ENCODE results near the gene IGF1R.
"Not testable (repeated sequence)": the region's sequence is repeated elsewhere in the genome, so short reads cannot be mapped to it uniquely, and the experiment has no call there.

IGF1R gene

GRCh38 chr15:98978153-98978552 lies 329.8 kb downstream of the IGF1R start:
- DNase-seq (ENCODE audit: low read depth in 3 of 3, low spot score in 1 of 3), result no peak

DNA sequence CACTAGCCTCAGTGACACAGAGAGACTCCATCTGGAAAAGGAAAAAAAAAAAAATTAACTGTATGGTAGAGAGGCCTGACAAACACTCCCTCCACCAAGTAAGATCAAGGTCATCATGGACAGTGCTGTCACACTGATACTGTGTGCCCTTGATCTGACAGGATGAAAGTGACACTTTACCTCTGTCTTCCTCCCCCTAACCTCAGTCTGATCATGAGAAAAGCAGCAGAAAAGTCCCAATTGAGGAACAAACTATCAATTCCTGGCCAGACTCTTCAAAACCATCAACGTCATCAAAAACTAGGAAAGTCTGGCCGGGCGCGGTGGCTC lies 332.5 kb downstream of the IGF1R start:
- DNase-seq (ENCODE audit: low read depth in 3 of 3, low spot score in 1 of 3), result no peak

- DNase-seq (ENCODE audit: low read depth in 3 of 3, low spot score in 1 of 3), result no peak
These were observed 333.7 kb downstream of the IGF1R start for GRCh38 chr15:98981851-98982722.

DNA sequence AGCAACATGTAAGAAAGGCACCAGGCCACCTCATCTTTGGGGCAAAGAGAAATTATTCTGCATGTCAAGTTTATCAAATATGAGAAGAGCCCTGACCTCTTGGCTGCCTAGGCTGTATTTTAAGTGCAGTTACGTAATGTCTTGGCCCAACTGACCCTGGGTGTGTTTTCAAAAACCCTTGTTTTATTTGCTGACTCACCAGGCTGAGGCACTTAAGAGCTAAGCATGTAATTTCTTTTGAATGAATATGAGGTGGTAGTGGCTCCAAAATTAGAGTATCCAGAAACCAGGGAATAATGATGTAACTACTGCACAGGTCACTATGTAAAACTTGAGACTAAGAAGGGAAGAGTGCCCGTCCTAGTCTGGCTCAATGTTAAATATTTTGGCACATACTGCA lies 335.0 kb downstream of the IGF1R start:
- no peak for DNase-seq (ENCODE audit: low read depth in 3 of 3, low spot score in 1 of 3)

- DNase-seq (ENCODE audit: low read depth in 3 of 3, low spot score in 1 of 3), result no peak
These were observed 337.9 kb downstream of the IGF1R start for GRCh38 chr15:98986281-98986680.

GRCh38 chr15:98994892-98995291 lies 346.6 kb downstream of the IGF1R start:
- DNase-seq (ENCODE audit: low read depth in 3 of 3, low spot score in 1 of 3), result no peak

- no peak for DNase-seq (ENCODE audit: low read depth in 3 of 3, low spot score in 1 of 3)
These were observed 347.8 kb downstream of the IGF1R start for GRCh38 chr15:98996169-98996568.

GRCh38 chr15:98996624-98997023 lies 348.3 kb downstream of the IGF1R start:
- DNase-seq (ENCODE audit: low read depth in 3 of 3, low spot score in 1 of 3), result no peak

DNA sequence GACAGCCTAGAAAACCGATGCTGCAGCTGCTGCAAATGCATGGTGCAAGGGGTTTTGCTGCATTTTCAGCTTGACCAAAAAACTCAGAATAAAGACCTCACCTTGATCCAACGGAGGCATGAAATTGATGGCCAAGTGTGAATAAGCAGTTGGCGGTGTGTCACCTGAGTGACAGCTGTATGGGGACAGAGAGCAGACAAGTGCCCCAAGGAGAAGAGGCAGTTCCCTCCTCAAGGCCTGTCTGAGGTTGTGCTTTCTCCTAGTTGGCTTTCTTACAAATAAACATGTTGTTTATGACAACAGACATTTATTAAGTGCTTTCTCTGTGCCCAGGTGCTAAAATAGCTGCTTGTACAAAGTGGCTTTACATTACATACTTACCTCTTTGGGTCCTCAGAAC lies 349.0 kb downstream of the IGF1R start:
- no peak for DNase-seq (ENCODE audit: low read depth in 3 of 3, low spot score in 1 of 3)

DNA sequence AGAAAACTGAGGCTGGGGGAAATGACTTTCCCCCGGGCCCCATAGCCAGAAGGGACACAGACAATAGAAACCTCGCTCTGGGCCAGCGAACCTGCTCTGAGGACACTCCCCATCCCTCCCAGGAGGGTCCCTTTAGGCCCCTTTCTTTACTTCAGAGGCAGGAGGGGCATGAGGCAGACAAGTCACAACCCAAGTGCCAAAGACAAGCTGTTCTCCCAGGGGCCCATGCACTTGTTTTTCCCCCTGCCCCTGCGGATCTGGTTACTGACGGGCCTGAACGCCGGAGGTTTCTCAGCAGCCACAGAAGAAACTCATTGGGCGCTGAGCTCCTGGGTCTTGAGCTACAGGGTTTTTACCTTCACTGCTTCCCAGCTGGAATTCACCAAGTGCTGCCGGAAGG lies 349.4 kb downstream of the IGF1R start:
- DNase-seq (ENCODE audit: low read depth in 3 of 3, low spot score in 1 of 3), result no peak

- no peak for DNase-seq (ENCODE audit: low read depth in 3 of 3, low spot score in 1 of 3)
These were observed 349.9 kb downstream of the IGF1R start for GRCh38 chr15:98998279-98998678.

GRCh38 chr15:98999233-98999632 lies 350.9 kb downstream of the IGF1R start:
- no peak for DNase-seq (ENCODE audit: low read depth in 3 of 3, low spot score in 1 of 3)

- DNase-seq (ENCODE audit: low read depth in 3 of 3, low spot score in 1 of 3), result no peak
These were observed 353.9 kb downstream of the IGF1R start for GRCh38 chr15:99002226-99002625.

- DNase-seq (ENCODE audit: low read depth in 3 of 3, low spot score in 1 of 3), result not testable (repeated sequence)
These were observed 355.0 kb downstream of the IGF1R start for GRCh38 chr15:99003317-99003716.

- DNase-seq (ENCODE audit: low read depth in 3 of 3, low spot score in 1 of 3), result not testable (repeated sequence)
These were observed 356.9 kb downstream of the IGF1R start for GRCh38 chr15:99004998-99005974.

DNA sequence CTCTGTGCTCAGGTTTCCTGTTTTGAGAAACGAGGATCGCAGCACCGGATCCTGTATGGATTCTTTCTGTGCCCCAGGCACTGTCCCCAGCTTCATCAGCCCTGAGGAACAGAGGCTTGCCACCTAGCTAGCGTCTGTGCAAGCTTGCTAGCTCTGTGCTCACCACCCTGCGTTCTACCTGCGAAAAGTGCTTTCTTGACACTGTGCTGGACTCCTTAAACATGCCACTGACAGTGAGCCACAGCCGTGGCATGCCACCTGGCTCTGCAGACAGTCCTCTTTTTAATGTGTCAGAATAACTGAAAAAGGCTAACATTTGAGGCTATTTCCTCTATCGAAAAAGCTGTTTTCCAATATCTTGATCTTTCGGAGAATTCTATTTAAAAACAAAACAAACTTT lies 357.8 kb downstream of the IGF1R start:
- no peak for DNase-seq (ENCODE audit: low read depth in 3 of 3, low spot score in 1 of 3)

DNA sequence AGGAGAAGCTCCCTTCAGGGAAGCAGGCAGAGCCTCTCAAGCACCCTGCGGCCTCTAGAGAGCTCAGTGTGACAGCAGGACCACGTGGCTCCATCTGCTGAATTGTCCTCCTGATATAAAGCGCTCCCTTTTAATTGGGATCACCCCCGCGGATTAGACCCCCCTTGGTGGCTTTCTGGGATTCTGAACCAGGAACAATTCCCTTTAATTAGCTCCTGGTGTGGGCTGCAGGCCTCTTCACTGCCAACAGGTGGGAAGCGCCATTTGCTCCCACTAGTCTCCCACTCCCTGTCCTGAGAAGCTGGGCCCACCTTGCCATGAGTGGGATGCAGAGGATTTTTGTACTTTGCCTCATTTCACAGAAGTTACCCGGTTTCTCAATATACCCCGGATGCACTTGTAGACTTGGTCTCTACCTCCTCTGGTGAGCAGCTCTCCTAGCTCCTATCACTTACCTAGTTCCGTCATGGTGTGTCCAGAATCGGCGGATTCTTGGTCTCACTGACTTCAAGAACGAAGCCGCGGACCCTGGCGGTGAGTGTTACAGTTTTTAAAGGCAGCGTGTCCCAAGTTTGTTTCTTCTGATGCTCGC lies 358.7 kb downstream of the IGF1R start:
- no peak for DNase-seq (ENCODE audit: low read depth in 3 of 3, low spot score in 1 of 3)

DNA sequence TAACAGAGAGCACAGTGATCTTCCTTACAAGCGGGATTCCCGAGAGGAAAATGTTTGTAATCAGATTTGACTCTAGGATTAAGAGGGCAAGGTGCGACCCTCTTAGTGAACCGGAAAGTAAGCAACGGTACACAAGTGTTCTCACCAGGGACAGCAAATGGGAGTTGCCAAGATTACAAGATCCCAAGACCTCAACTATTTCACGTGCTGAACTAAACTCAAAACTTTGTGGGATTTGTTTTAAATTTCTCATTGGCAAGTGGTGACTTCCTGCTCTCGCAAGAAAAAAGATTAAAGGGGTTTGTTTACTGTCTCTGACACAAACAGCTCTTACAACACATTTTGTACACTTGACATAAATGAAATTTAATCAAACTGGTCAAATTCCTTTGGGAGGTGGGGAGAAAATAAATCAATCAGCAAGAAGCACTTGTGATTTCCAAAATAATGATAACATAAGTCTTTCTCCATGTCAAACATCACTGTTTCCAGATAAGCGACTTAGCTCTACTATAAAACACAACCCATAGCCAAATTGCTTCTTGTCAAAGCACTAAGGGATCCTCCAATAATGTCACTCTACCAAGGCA lies 361.5 kb downstream of the IGF1R start:
- DNase-seq (ENCODE audit: low read depth in 3 of 3, low spot score in 1 of 3), result no peak

GRCh38 chr15:99010768-99011167 lies 362.4 kb downstream of the IGF1R start:
- no peak for DNase-seq (ENCODE audit: low read depth in 3 of 3, low spot score in 1 of 3)

All from stimulated activated CD4-positive, alpha-beta T cell treated with anti-CD3 and anti-CD28 coated beads, TNF-alpha, amount 100 ng/mL, for 1 hour (primary cell).